Endothelial cell of umbilical vein (primary cell): ENCODE data around the gene ZFP1.

Experiments
- POLR2AphosphoS5 ChIP-seq: IDR thresholded peaks from 2 replicates; pipeline ENCODE4 v1.6.1; 2012; ENCODE audit warnings: low read depth, mild to moderate bottlenecking, control low read depth, low read length, moderate library complexity; ENCODE audit not compliant: insufficient read depth
- TF ChIP-seq, protein P1 (sequence below), 2 donors: IDR thresholded peaks; 1 replicate in 1 of 2; 2 replicates in 1 of 2; pipeline ENCODE4 v1.5.1; 2011; ENCODE audit warnings: low read length in 2 of 2, mild to moderate bottlenecking in 2 of 2, moderate library complexity in 2 of 2, control low read depth in 1 of 2, inconsistent platforms in 1 of 2, low read depth in 1 of 2; ENCODE audit not compliant: insufficient read depth in 1 of 2; ENCODE audit errors: extremely low read depth in 1 of 2

- TF ChIP-seq, protein P1, sequence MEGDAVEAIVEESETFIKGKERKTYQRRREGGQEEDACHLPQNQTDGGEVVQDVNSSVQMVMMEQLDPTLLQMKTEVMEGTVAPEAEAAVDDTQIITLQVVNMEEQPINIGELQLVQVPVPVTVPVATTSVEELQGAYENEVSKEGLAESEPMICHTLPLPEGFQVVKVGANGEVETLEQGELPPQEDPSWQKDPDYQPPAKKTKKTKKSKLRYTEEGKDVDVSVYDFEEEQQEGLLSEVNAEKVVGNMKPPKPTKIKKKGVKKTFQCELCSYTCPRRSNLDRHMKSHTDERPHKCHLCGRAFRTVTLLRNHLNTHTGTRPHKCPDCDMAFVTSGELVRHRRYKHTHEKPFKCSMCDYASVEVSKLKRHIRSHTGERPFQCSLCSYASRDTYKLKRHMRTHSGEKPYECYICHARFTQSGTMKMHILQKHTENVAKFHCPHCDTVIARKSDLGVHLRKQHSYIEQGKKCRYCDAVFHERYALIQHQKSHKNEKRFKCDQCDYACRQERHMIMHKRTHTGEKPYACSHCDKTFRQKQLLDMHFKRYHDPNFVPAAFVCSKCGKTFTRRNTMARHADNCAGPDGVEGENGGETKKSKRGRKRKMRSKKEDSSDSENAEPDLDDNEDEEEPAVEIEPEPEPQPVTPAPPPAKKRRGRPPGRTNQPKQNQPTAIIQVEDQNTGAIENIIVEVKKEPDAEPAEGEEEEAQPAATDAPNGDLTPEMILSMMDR (IDR thresholded peaks at IDR 0.05; ENCODE audit: extremely low read depth in 1 of 2, insufficient read depth in 1 of 2, low read depth in 1 of 2, low read length in 2 of 2): no peak
- TF ChIP-seq POLR2AphosphoS5: no peak
These were observed 48.4 kb upstream of the ZFP1 start for GRCh38 chr16:75099738-75100602.
